NB4 (cell line): ENCODE measurements around the gene CIPC.

Source experiments
- MYC ChIP-seq: IDR thresholded peaks from 2 replicates; pipeline ENCODE4 v1.6.1; 2011; ENCODE audit warnings: low read depth, low read length
- POLR2A ChIP-seq: IDR thresholded peaks from 2 replicates; pipeline ENCODE4 v1.6.1; 2011; ENCODE audit warnings: mild to moderate bottlenecking; ENCODE audit not compliant: insufficient read length; ENCODE audit errors: extremely low read depth
- TF ChIP-seq, protein P1 (sequence below): IDR thresholded peaks from one replicate; pipeline ENCODE4 v1.5.1; 2012; ENCODE audit warnings: low read depth, low read length
- TF ChIP-seq, protein P2 (sequence below): IDR thresholded peaks from 2 replicates; pipeline ENCODE4 v1.6.1; 2011; ENCODE audit warnings: low read depth, low read length

DNA sequence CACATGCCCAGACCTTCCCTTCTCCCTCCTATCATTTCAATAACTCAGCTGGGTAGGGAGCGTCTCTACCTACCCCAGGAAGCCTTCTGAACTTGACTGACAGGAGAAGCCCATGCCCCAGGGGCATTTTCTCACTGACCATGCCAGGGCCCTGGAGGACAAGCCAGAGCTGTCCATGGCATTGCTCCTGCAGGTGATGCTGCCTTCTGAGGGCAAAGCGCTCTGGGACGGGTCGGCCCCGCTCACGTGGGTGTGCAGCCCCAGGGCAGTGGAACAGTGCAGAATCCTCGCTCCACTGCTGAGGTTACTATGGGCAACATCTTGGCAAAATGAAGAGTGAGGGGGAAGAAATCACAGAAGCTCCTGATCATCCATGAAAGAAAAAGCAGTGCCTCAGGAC, 28.5 kb upstream of the CIPC start:
- TF ChIP-seq, protein P1, sequence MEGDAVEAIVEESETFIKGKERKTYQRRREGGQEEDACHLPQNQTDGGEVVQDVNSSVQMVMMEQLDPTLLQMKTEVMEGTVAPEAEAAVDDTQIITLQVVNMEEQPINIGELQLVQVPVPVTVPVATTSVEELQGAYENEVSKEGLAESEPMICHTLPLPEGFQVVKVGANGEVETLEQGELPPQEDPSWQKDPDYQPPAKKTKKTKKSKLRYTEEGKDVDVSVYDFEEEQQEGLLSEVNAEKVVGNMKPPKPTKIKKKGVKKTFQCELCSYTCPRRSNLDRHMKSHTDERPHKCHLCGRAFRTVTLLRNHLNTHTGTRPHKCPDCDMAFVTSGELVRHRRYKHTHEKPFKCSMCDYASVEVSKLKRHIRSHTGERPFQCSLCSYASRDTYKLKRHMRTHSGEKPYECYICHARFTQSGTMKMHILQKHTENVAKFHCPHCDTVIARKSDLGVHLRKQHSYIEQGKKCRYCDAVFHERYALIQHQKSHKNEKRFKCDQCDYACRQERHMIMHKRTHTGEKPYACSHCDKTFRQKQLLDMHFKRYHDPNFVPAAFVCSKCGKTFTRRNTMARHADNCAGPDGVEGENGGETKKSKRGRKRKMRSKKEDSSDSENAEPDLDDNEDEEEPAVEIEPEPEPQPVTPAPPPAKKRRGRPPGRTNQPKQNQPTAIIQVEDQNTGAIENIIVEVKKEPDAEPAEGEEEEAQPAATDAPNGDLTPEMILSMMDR = no peak
- no peak for TF ChIP-seq POLR2A
- TF ChIP-seq, protein P2, sequence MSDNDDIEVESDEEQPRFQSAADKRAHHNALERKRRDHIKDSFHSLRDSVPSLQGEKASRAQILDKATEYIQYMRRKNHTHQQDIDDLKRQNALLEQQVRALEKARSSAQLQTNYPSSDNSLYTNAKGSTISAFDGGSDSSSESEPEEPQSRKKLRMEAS = no peak
- no peak for TF ChIP-seq MYC
